ENCODE data around the gene PCNX2.

Gene PCNX2

DNA sequence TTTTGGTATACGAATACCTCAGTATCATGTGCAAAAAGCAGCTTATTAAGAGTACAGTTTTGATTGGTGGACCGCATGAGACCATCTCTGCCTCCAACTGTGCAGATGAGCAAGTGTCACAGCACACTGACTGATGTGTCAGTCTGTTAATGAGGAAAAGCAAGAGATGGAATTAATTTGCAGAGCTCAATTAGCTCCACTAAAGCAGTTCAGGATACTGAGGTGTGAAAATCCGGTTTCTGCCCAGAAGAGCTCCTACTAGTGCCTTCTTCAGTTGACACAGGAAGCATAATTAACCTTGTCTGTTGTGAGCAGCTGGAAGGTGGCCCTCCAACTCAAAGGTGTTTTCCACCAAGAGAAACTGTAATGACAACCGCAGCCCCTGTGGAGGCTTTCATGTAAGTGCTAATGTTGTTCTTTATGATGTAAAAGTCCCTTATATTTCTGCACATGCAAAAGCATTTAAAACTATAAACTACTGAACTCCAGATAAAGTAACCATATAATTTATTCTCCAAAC, 44.3 kb downstream of the PCNX2 start (continued):
- TF ChIP-seq, protein P1, sequence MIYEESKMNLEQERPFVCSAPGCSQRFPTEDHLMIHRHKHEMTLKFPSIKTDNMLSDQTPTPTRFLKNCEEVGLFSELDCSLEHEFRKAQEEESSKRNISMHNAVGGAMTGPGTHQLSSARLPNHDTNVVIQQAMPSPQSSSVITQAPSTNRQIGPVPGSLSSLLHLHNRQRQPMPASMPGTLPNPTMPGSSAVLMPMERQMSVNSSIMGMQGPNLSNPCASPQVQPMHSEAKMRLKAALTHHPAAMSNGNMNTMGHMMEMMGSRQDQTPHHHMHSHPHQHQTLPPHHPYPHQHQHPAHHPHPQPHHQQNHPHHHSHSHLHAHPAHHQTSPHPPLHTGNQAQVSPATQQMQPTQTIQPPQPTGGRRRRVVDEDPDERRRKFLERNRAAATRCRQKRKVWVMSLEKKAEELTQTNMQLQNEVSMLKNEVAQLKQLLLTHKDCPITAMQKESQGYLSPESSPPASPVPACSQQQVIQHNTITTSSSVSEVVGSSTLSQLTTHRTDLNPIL (CRISPR knock-in tag; IDR thresholded peaks at IDR 0.05; ENCODE audit: low read depth) = no peak
- TF ChIP-seq ZFP3 (CRISPR knock-in tag; IDR thresholded peaks at IDR 0.05) = no peak

DNA sequence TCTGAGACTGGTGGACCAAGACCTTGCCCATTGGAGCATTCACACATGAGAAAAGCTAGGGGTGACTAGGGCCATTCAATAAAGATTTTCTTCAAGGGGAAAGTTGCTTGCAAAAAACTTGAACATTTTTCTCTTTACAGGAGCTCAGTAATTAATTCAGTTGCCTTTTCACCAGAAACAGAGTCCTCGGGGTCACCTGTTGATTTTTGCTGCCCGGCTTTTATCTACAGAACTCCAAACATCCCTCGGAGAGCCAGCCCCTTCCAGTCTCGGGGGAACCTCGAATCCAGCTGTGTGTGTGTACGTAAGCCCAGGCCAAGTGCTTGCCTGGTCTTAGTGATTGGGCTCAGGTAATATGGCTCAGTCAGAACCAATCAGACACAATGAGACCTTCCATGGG, 47.5 kb downstream of the PCNX2 start:
- TF ChIP-seq SNAI2 (CRISPR knock-in tag; IDR thresholded peaks at IDR 0.05) (no peak), TCF4 (CRISPR knock-in tag; IDR thresholded peaks at IDR 0.05; ENCODE audit: borderline replicate concordance) (no peak), ISL1 (CRISPR knock-in tag; IDR thresholded peaks at IDR 0.05) (no peak), ZC3H10 (CRISPR knock-in tag; IDR thresholded peaks at IDR 0.05) (no peak), GLIS3 (CRISPR knock-in tag; IDR thresholded peaks at IDR 0.05) (no peak), TOX (CRISPR knock-in tag; IDR thresholded peaks at IDR 0.05; ENCODE audit: borderline replicate concordance) (no peak), PPARA (CRISPR knock-in tag; IDR thresholded peaks at IDR 0.05; ENCODE audit: borderline replicate concordance) (no peak), ESRRG (CRISPR knock-in tag; IDR thresholded peaks at IDR 0.05) (no peak), ZFP3 (CRISPR knock-in tag; IDR thresholded peaks at IDR 0.05) (no peak), BACH2 (CRISPR knock-in tag; IDR thresholded peaks at IDR 0.05; ENCODE audit: borderline replicate concordance) (no peak), ZNF70 (CRISPR knock-in tag; IDR thresholded peaks at IDR 0.05) (no peak), ARNTL (CRISPR knock-in tag; IDR thresholded peaks at IDR 0.05; ENCODE audit: borderline replicate concordance, low read depth) (no peak)
- TF ChIP-seq, protein P2, sequence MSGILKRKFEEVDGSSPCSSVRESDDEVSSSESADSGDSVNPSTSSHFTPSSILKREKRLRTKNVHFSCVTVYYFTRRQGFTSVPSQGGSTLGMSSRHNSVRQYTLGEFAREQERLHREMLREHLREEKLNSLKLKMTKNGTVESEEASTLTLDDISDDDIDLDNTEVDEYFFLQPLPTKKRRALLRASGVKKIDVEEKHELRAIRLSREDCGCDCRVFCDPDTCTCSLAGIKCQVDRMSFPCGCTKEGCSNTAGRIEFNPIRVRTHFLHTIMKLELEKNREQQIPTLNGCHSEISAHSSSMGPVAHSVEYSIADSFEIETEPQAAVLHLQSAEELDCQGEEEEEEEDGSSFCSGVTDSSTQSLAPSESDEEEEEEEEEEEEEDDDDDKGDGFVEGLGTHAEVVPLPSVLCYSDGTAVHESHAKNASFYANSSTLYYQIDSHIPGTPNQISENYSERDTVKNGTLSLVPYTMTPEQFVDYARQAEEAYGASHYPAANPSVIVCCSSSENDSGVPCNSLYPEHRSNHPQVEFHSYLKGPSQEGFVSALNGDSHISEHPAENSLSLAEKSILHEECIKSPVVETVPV (CRISPR knock-in tag; IDR thresholded peaks at IDR 0.05) = no peak
- TF ChIP-seq, protein P1 (CRISPR knock-in tag; IDR thresholded peaks at IDR 0.05; ENCODE audit: low read depth) = no peak
- TF ChIP-seq, protein P3, sequence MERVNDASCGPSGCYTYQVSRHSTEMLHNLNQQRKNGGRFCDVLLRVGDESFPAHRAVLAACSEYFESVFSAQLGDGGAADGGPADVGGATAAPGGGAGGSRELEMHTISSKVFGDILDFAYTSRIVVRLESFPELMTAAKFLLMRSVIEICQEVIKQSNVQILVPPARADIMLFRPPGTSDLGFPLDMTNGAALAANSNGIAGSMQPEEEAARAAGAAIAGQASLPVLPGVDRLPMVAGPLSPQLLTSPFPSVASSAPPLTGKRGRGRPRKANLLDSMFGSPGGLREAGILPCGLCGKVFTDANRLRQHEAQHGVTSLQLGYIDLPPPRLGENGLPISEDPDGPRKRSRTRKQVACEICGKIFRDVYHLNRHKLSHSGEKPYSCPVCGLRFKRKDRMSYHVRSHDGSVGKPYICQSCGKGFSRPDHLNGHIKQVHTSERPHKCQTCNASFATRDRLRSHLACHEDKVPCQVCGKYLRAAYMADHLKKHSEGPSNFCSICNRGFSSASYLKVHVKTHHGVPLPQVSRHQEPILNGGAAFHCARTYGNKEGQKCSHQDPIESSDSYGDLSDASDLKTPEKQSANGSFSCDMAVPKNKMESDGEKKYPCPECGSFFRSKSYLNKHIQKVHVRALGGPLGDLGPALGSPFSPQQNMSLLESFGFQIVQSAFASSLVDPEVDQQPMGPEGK (CRISPR knock-in tag; IDR thresholded peaks at IDR 0.05; ENCODE audit: borderline replicate concordance) = no peak
- ATAC-seq = no peak

DNA sequence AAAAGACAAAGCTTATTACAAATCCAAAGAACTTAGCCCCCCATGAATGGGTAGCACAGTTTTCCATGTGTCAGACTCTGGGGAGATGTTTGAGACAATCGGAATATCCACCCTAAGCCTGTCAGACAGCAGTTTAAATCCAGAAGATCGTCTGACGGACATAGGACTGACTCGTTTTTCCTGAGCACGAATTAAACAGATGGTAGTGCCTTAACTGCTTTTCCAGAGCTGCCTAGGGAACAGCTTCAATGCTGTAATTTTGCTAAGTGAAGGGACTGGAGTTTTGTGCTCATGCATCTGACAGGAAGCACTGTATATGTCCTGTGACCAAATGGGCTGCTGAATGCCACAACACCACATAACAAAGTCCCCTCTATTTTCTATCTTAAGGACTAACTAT, 48.6 kb downstream of the PCNX2 start:
- TF ChIP-seq ZNF70 (CRISPR knock-in tag; IDR thresholded peaks at IDR 0.05) (no peak), ZFP3 (CRISPR knock-in tag; IDR thresholded peaks at IDR 0.05) (no peak), GLIS3 (CRISPR knock-in tag; IDR thresholded peaks at IDR 0.05) (no peak)
- TF ChIP-seq, protein P2 (CRISPR knock-in tag; IDR thresholded peaks at IDR 0.05) = no peak
- no peak for ATAC-seq

DNA sequence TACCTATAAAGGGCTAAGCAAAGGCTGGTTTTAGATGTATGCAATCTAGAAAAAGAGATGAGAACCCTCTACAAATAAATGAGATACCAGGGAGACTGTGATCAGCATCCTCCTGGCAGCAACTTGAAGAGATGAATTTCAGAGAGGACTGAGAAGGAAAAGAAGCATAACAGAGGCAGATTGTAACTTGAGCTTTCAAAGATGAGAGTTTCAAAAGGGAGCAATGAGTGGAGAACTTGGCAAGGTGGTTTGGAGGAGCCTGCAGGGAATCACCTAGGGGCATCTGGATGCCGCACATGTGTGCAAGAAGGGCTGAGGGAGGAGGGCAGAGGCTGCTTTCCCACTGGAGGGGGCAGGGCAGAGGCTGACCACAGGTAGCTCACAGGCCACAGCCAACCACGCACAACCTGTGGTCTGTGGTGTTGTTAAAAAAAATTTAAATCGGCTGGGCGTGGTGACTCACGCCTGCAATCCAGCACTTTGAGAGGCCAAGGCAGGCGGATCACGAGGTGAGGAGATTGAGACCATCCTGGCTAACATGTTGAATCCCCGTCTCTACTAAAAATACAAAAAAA, 50.2 kb downstream of the PCNX2 start:
- TF ChIP-seq TOX (CRISPR knock-in tag; IDR thresholded peaks at IDR 0.05; ENCODE audit: borderline replicate concordance) (no peak), ESRRG (CRISPR knock-in tag; IDR thresholded peaks at IDR 0.05) (no peak)
- no peak for ATAC-seq

DNA sequence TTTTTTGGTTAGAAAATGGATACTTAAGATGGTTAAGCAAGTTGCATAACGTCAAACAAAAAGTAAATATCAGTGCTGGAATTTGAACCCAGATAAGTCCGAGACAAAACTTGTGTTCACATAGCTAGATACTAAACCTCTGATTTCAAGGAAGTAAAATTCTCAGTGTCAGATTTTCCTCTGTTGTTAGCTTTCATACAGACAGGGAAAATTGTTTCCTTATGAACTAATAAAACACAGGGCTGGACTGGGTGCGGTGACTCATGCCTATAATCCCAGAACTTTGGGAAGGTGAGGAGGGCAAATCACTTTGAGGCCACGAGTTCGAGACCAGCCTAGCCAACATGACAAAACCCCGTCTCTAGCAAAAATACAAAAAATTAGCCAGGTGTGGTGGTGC, 51.3 kb downstream of the PCNX2 start:
- no peak for ATAC-seq
- TF ChIP-seq, protein P4, sequence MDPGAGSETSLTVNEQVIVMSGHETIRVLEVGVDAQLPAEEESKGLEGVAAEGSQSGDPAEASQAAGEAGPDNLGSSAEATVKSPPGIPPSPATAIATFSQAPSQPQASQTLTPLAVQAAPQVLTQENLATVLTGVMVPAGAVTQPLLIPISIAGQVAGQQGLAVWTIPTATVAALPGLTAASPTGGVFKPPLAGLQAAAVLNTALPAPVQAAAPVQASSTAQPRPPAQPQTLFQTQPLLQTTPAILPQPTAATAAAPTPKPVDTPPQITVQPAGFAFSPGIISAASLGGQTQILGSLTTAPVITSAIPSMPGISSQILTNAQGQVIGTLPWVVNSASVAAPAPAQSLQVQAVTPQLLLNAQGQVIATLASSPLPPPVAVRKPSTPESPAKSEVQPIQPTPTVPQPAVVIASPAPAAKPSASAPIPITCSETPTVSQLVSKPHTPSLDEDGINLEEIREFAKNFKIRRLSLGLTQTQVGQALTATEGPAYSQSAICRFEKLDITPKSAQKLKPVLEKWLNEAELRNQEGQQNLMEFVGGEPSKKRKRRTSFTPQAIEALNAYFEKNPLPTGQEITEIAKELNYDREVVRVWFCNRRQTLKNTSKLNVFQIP (CRISPR knock-in tag; IDR thresholded peaks at IDR 0.05; ENCODE audit: borderline replicate concordance, low read depth) = no peak
- no peak for TF ChIP-seq CSDC2 (CRISPR knock-in tag; IDR thresholded peaks at IDR 0.05)
- TF ChIP-seq, protein P1 (CRISPR knock-in tag; IDR thresholded peaks at IDR 0.05; ENCODE audit: low read depth) = no peak
- no peak for TF ChIP-seq ZNF565 (CRISPR knock-in tag; conservative IDR thresholded peaks at IDR 0.05; ENCODE audit: low read depth)
- TF ChIP-seq SNAI2 (CRISPR knock-in tag; IDR thresholded peaks at IDR 0.05) = no peak
- TF ChIP-seq, protein P5, sequence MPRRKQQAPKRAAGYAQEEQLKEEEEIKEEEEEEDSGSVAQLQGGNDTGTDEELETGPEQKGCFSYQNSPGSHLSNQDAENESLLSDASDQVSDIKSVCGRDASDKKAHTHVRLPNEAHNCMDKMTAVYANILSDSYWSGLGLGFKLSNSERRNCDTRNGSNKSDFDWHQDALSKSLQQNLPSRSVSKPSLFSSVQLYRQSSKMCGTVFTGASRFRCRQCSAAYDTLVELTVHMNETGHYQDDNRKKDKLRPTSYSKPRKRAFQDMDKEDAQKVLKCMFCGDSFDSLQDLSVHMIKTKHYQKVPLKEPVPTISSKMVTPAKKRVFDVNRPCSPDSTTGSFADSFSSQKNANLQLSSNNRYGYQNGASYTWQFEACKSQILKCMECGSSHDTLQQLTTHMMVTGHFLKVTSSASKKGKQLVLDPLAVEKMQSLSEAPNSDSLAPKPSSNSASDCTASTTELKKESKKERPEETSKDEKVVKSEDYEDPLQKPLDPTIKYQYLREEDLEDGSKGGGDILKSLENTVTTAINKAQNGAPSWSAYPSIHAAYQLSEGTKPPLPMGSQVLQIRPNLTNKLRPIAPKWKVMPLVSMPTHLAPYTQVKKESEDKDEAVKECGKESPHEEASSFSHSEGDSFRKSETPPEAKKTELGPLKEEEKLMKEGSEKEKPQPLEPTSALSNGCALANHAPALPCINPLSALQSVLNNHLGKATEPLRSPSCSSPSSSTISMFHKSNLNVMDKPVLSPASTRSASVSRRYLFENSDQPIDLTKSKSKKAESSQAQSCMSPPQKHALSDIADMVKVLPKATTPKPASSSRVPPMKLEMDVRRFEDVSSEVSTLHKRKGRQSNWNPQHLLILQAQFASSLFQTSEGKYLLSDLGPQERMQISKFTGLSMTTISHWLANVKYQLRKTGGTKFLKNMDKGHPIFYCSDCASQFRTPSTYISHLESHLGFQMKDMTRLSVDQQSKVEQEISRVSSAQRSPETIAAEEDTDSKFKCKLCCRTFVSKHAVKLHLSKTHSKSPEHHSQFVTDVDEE (CRISPR knock-in tag; IDR thresholded peaks at IDR 0.05) = no peak
